ENCODE measurements around the gene MAP1LC3B2. TPM values are rescaled to one million over a fixed set of nuclear protein-coding genes. Genes with fewer than 3 reads are reported as not detected.

The MAP1LC3B2 gene
- total and polyA plus RNA-seq, 2 of the 8 experiments (the other 6 are each of a cell fraction or from before 2014, with no cell fraction given): 0.39 to 1.5 TPM

GRCh38 chr12:116595186-116595585 lies 36.0 kb downstream of the MAP1LC3B2 start:
- Histone ChIP-seq H3K4ac (replicated peaks; ENCODE audit: insufficient read length, low read depth, low read length) (no peak overlapping the region), H2BK15ac (ENCODE audit: low read length) (no peak overlapping the region), H4K20me1 (replicated peaks in 1 of 2; ENCODE audit: control insufficient read depth in 1 of 2, insufficient read depth in 2 of 2, low read length in 2 of 2) (no peaks in the 10 kb centered on the region), H3K4me3 (ENCODE audit: extremely low read depth in 1 of 4, insufficient read depth in 2 of 4, low read depth in 3 of 4, low read length in 4 of 4) (no peak overlapping the region), H2AFZ (ENCODE audit: low read length) (no peak overlapping the region), H4K91ac (replicated peaks; ENCODE audit: insufficient read length, low read length) (no peak overlapping the region), H3K23me2 (ENCODE audit: low read depth, low read length) (peaks cover 6% of the 10 kb centered on the region; the same call in 1 of the 2 replicates), H2BK5ac (ENCODE audit: low read depth, low read length) (no peak overlapping the region), H3K4me1 (replicated peaks in 1 of 4; ENCODE audit: control insufficient read depth in 3 of 4, insufficient read depth in 4 of 4, low read length in 3 of 4) (peaks cover 0 to 5% (median 2%) of the 10 kb centered on the region in 4 experiments; a peak in 3 of 7 replicates), H3K56ac (replicated peaks; ENCODE audit: insufficient read length, low read depth, low read length) (no peak overlapping the region), H2BK12ac (ENCODE audit: low read depth, low read length) (no peak overlapping the region), H3K23ac (ENCODE audit: insufficient read length) (no peak overlapping the region), H2BK20ac (ENCODE audit: low read length) (no peak overlapping the region), H3K27me3 (replicated peaks in 1 of 4; ENCODE audit: control insufficient read depth in 3 of 4, extremely low read depth in 1 of 4, insufficient read depth in 3 of 4, low read length in 3 of 4) (no peaks in the 10 kb centered on the region), H4K5ac (ENCODE audit: insufficient read length, low read depth, low read length) (no peak overlapping the region), H3K9ac (replicated peaks in 1 of 4; ENCODE audit: extremely low read depth in 1 of 4, low read depth in 3 of 4, low read length in 3 of 4) (no peak overlapping the region), H3K4me2 (ENCODE audit: insufficient read depth in 1 of 2, low read depth in 2 of 2, low read length in 2 of 2) (no peak overlapping the region), H3K9me3 (ENCODE audit: insufficient read depth in 2 of 2, low read depth in 1 of 2, low read length in 1 of 2) (no peaks in the 10 kb centered on the region), H2BK120ac (replicated peaks; ENCODE audit: low read depth, low read length) (no peak overlapping the region), H3K27ac (ENCODE audit: low read depth, low read length) (no peak overlapping the region), H4K8ac (ENCODE audit: extremely low read depth, insufficient read depth, low read length) (no peak overlapping the region), H3K79me1 (ENCODE audit: low read depth, low read length) (no peaks in the 10 kb centered on the region), H2AK5ac (ENCODE audit: low read depth, low read length) (no peak overlapping the region), H3K18ac (ENCODE audit: extremely low read depth, low read length) (no peak overlapping the region), H3K79me2 (ENCODE audit: control insufficient read depth in 1 of 2, insufficient read depth in 2 of 2, low read length in 2 of 2) (no peaks in the 10 kb centered on the region), H3K14ac (ENCODE audit: insufficient read length) (no peak overlapping the region), H3K36me3 (ENCODE audit: control insufficient read depth in 2 of 4, insufficient read depth in 4 of 4, low read length in 3 of 4) (no peaks in the 10 kb centered on the region)
- DNase-seq (ENCODE audit: low read depth in 1 of 2, low spot score in 2 of 2) (no peak), FAIRE-seq (no peak)
- ChIA-PET POLR2A (ENCODE audit: partially characterized antibody) (no interaction called here), CTCF (ENCODE audit: partially characterized antibody) (interaction anchor here (1.0 to 1.2 kb wide), 2 partner anchors 9 to 93 kb away, joined by 3 read pairs; no protein-coding TSS in a partner anchor)
- 0% methylated on average over 1 of the region's 1 CpG; no CpG with 5 or more reads in 1 of the 2 experiments for WGBS, 2 experiments (ENCODE audit: extremely low coverage in 1 of 2, insufficient coverage in 1 of 2, insufficient read length in 1 of 2, insufficient replicate concordance in 2 of 2, low coverage in 1 of 2, low lambda C conversion rate in 2 of 2, missing lambda C conversion rate in 1 of 2)
- no peak for TF ChIP-seq BCL11A (IDR thresholded peaks at IDR 0.05; ENCODE audit: low read depth in 2 of 2, low read length in 2 of 2)
- TF ChIP-seq BRCA1 (IDR thresholded peaks at IDR 0.05; ENCODE audit: low read depth, low read length): no peak
- no peak for TF ChIP-seq JUN (IDR thresholded peaks at IDR 0.05; ENCODE audit: low read depth, low read length)

Data from H1 (cell line).